Measurements from ENCODE around the gene BMERB1. TPM values are rescaled to one million over a fixed set of nuclear protein-coding genes. Genes with fewer than 3 reads are reported as not detected.

The BMERB1 gene
- polyA plus RNA-seq, 1 donor (not counting 4 experiments of a cell fraction or from before 2014, with no cell fraction given): 7.8 TPM

- H3K79me2 ChIP-seq (ENCODE audit: control insufficient read depth, insufficient read depth, low read length): no peaks in the 10 kb centered on the region
- FAIRE-seq: no peak
- TF ChIP-seq, protein P1, sequence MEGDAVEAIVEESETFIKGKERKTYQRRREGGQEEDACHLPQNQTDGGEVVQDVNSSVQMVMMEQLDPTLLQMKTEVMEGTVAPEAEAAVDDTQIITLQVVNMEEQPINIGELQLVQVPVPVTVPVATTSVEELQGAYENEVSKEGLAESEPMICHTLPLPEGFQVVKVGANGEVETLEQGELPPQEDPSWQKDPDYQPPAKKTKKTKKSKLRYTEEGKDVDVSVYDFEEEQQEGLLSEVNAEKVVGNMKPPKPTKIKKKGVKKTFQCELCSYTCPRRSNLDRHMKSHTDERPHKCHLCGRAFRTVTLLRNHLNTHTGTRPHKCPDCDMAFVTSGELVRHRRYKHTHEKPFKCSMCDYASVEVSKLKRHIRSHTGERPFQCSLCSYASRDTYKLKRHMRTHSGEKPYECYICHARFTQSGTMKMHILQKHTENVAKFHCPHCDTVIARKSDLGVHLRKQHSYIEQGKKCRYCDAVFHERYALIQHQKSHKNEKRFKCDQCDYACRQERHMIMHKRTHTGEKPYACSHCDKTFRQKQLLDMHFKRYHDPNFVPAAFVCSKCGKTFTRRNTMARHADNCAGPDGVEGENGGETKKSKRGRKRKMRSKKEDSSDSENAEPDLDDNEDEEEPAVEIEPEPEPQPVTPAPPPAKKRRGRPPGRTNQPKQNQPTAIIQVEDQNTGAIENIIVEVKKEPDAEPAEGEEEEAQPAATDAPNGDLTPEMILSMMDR (optimal IDR thresholded peaks at IDR 0.05 in 1 of 3, IDR thresholded peaks at IDR 0.05 in 1 of 3, conservative IDR thresholded peaks at IDR 0.05 in 1 of 3; ENCODE audit: extremely low read depth in 1 of 3, insufficient read depth in 2 of 3, low read length in 3 of 3): no peak
- no peak for TF ChIP-seq EZH2 (IDR thresholded peaks at IDR 0.05; ENCODE audit: low read length)
- H3K4me1 ChIP-seq (ENCODE audit: control insufficient read depth, extremely low read depth, insufficient read depth, low read length): peaks cover 11% of the 10 kb centered on the region
- no peak overlapping the region for H2AFZ ChIP-seq (ENCODE audit: control insufficient read depth, low read length)
- no peak for DNase-seq (ENCODE audit: low read depth, low spot score)
- dilution Hi-C loops (cut with MboI; ENCODE audit: extremely low pct_ligation_motif_present, low sequenced_read_pairs): no loop called here
- no peaks in the 10 kb centered on the region for H3K9me1 ChIP-seq (ENCODE audit: control insufficient read depth, extremely low read depth, insufficient read depth, low read length)
- no peaks in the 10 kb centered on the region for H3K27me3 ChIP-seq (ENCODE audit: control insufficient read depth, extremely low read depth, insufficient read depth, low read length)
- H3K9ac ChIP-seq (ENCODE audit: control insufficient read depth, extremely low read depth, insufficient read depth, low read length): no peak overlapping the region
- H3K27ac ChIP-seq (ENCODE audit: control insufficient read depth, insufficient read depth, low read length): no peak overlapping the region
- H4K20me1 ChIP-seq (ENCODE audit: control insufficient read depth, extremely low read depth, insufficient read depth, low read length): no peaks in the 10 kb centered on the region
- no peaks in the 10 kb centered on the region for H3K36me3 ChIP-seq (ENCODE audit: control insufficient read depth in 2 of 2, extremely low read depth in 1 of 2, insufficient read depth in 2 of 2, low read length in 2 of 2)
- no peaks in the 10 kb centered on the region for H3K9me3 ChIP-seq (ENCODE audit: control insufficient read depth, low read depth, low read length)
- no peak overlapping the region for H3K4me3 ChIP-seq (ENCODE audit: control insufficient read depth in 2 of 3, extremely low read depth in 1 of 3, insufficient read depth in 2 of 3, low read depth in 1 of 3, low read length in 3 of 3)
- no peak overlapping the region for H3K4me2 ChIP-seq (ENCODE audit: control insufficient read depth, extremely low read depth, insufficient read depth, low read depth, low read length)
Measured at GRCh38 chr16:15486661-15487060, 52.3 kb downstream of the BMERB1 start.

- H3K36me3 ChIP-seq (ENCODE audit: control insufficient read depth in 2 of 2, extremely low read depth in 1 of 2, insufficient read depth in 2 of 2, low read length in 2 of 2): no peaks in the 10 kb centered on the region
- no peak overlapping the region for H3K4me2 ChIP-seq (ENCODE audit: control insufficient read depth, extremely low read depth, insufficient read depth, low read depth, low read length)
- dilution Hi-C loops (cut with MboI; ENCODE audit: extremely low pct_ligation_motif_present, low sequenced_read_pairs): no loop called here
- H3K9ac ChIP-seq (ENCODE audit: control insufficient read depth, extremely low read depth, insufficient read depth, low read length): no peak overlapping the region
- H3K9me1 ChIP-seq (ENCODE audit: control insufficient read depth, extremely low read depth, insufficient read depth, low read length): no peaks in the 10 kb centered on the region
- DNase-seq (ENCODE audit: low read depth, low spot score): no peak
- no peaks in the 10 kb centered on the region for H4K20me1 ChIP-seq (ENCODE audit: control insufficient read depth, extremely low read depth, insufficient read depth, low read length)
- H3K9me3 ChIP-seq (ENCODE audit: control insufficient read depth, low read depth, low read length): no peaks in the 10 kb centered on the region
- H3K4me3 ChIP-seq (ENCODE audit: control insufficient read depth in 2 of 3, extremely low read depth in 1 of 3, insufficient read depth in 2 of 3, low read depth in 1 of 3, low read length in 3 of 3): no peak overlapping the region
- TF ChIP-seq EZH2 (IDR thresholded peaks at IDR 0.05; ENCODE audit: low read length): no peak
- TF ChIP-seq, protein P1 (optimal IDR thresholded peaks at IDR 0.05 in 1 of 3, IDR thresholded peaks at IDR 0.05 in 1 of 3, conservative IDR thresholded peaks at IDR 0.05 in 1 of 3; ENCODE audit: extremely low read depth in 1 of 3, insufficient read depth in 2 of 3, low read length in 3 of 3): no peak
- no peaks in the 10 kb centered on the region for H3K27me3 ChIP-seq (ENCODE audit: control insufficient read depth, extremely low read depth, insufficient read depth, low read length)
- FAIRE-seq: no peak
- no peaks in the 10 kb centered on the region for H3K79me2 ChIP-seq (ENCODE audit: control insufficient read depth, insufficient read depth, low read length)
- no peak overlapping the region for H2AFZ ChIP-seq (ENCODE audit: control insufficient read depth, low read length)
- peaks cover 6% of the 10 kb centered on the region for H3K4me1 ChIP-seq (ENCODE audit: control insufficient read depth, extremely low read depth, insufficient read depth, low read length)
- no peak overlapping the region for H3K27ac ChIP-seq (ENCODE audit: control insufficient read depth, insufficient read depth, low read length)
Measured at GRCh38 chr16:15487336-15488284, 53.2 kb downstream of the BMERB1 start.

Data from keratinocyte (primary cell).